ENCODE results near the gene CLK4. TPM values are rescaled to one million over a fixed set of nuclear protein-coding genes. Genes with fewer than 3 reads are reported as not detected.

CLK4 gene
- total RNA-seq, 5 donors from 2014 or later (not counting 1 experiment from before 2014, with no cell fraction given) = 83.2 to 93.5 (median 86.5) TPM

DNA sequence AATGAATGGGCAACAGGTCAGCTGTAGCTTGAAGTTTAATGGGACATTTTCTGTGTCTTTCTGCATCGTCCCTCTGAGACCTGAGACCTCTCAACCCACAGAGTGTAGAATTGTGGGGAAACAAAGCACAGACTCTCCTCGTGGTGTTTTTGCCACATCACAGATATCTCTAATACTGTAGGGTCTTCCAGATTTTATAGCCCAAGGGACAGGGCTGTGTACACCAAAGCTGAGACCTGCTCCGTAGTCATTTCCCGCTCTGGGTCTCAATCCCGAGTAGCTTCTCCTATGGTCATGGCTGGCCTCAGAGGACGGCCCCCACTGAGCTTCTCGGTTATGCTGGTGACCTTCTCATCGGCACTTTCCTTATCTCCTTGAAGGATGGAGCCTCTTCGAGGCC lies 14.9 kb upstream of the CLK4 start:
- no peaks in the 10 kb centered on the region for H3K9me3 Mint-ChIP-seq
- ATAC-seq (replicated peaks in 1 of 4) (no peak), DNase-seq (no peak)
- H3K4me3 Mint-ChIP-seq = no peak overlapping the region
- no peak overlapping the region for H3K27ac Mint-ChIP-seq
- ChIA-PET POLR2A (no interaction called here), CTCF (no interaction called here)
- Histone ChIP-seq H3K9me3 (no peaks in the 10 kb centered on the region), H3K4me3 (ENCODE audit: control insufficient read depth in 1 of 2, extremely low read depth in 1 of 2, low read length in 1 of 2) (no peak overlapping the region), H3K36me3 (ENCODE audit: control insufficient read depth in 2 of 2, extremely low read depth in 1 of 2, insufficient read depth in 1 of 2, low read length in 1 of 2) (no peaks in the 10 kb centered on the region), H3K27me3 (replicated peaks in 1 of 2; ENCODE audit: control insufficient read depth in 2 of 2, extremely low read depth in 1 of 2, insufficient read depth in 2 of 2, low read length in 1 of 2) (peaks cover 0 to 7% of the 10 kb centered on the region in 2 experiments), H3K4me1 (ENCODE audit: control insufficient read depth in 1 of 2, extremely low read depth in 1 of 2, insufficient read depth in 2 of 2, low read length in 2 of 2) (no peaks in the 10 kb centered on the region), H3K27ac (ENCODE audit: low read length) (no peak overlapping the region)
- no peaks in the 10 kb centered on the region for H3K36me3 Mint-ChIP-seq
- peaks cover 2 to 14% of the 10 kb centered on the region in 2 donors for H3K27me3 Mint-ChIP-seq
- peaks cover 0 to 2% (median 0%) of the 10 kb centered on the region in 3 donors for H3K4me1 Mint-ChIP-seq
- 69% methylated on average over 7 of the region's 9 CpGs for WGBS (ENCODE audit: insufficient coverage)

DNA sequence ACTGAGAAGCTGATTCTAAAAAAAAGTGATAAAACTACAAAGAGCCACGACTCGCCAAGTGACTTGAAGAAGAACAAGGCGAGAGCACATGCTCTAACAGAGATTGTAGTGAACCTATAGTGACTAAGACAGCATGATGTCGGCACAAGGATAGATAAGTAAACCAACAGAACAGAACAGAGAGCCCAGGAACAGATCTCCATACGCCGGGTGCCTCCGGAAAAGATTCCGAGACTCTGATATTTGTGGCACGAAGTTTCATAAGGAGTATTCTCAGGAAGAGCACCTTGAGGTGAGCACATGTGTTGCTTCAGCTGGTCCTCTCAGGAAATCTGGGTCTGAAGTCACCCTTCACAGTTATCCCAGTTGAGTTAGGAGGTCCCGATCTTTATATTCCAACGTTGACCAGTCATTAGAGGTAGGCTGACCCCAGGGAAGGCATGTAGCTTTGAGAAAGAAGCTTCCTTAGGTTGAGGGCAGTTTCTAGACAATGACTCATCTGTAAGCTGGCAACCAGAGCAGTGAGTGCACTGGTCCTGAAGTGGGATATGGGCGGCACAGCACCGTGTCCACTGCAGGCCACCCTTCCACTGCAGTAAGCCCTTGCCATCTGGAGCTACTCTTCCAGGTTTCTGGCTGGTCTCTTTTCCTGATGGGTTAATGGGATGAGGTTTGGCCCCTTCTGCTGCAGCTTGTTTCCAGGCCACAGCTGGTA lies 13.6 kb upstream of the CLK4 start:
- Histone ChIP-seq H3K4me3 (ENCODE audit: control insufficient read depth in 1 of 2, extremely low read depth in 1 of 2, low read length in 1 of 2) (no peak overlapping the region), H3K4me1 (ENCODE audit: control insufficient read depth in 1 of 2, extremely low read depth in 1 of 2, insufficient read depth in 2 of 2, low read length in 2 of 2) (no peaks in the 10 kb centered on the region), H3K27ac (ENCODE audit: low read length) (no peak overlapping the region), H3K9me3 (no peaks in the 10 kb centered on the region), H3K27me3 (replicated peaks in 1 of 2; ENCODE audit: control insufficient read depth in 2 of 2, extremely low read depth in 1 of 2, insufficient read depth in 2 of 2, low read length in 1 of 2) (peaks cover 0 to 7% of the 10 kb centered on the region in 2 experiments), H3K36me3 (ENCODE audit: control insufficient read depth in 2 of 2, extremely low read depth in 1 of 2, insufficient read depth in 1 of 2, low read length in 1 of 2) (no peaks in the 10 kb centered on the region)
- CTCF ChIA-PET = no interaction called here
- H3K4me1 Mint-ChIP-seq = peaks cover 0 to 2% (median 0%) of the 10 kb centered on the region in 3 donors
- H3K4me3 Mint-ChIP-seq = no peak overlapping the region
- DNase-seq (no peak), ATAC-seq (replicated peaks in 1 of 4) (no peak)
- no peak overlapping the region for H3K27ac Mint-ChIP-seq
- H3K27me3 Mint-ChIP-seq = peaks cover 2 to 14% of the 10 kb centered on the region in 2 donors
- no peaks in the 10 kb centered on the region for H3K36me3 Mint-ChIP-seq
- H3K9me3 Mint-ChIP-seq = no peaks in the 10 kb centered on the region
- POLR2A ChIA-PET = no interaction called here
- WGBS (ENCODE audit: insufficient coverage) = 95% methylated on average over 9 of the region's 13 CpGs

DNA sequence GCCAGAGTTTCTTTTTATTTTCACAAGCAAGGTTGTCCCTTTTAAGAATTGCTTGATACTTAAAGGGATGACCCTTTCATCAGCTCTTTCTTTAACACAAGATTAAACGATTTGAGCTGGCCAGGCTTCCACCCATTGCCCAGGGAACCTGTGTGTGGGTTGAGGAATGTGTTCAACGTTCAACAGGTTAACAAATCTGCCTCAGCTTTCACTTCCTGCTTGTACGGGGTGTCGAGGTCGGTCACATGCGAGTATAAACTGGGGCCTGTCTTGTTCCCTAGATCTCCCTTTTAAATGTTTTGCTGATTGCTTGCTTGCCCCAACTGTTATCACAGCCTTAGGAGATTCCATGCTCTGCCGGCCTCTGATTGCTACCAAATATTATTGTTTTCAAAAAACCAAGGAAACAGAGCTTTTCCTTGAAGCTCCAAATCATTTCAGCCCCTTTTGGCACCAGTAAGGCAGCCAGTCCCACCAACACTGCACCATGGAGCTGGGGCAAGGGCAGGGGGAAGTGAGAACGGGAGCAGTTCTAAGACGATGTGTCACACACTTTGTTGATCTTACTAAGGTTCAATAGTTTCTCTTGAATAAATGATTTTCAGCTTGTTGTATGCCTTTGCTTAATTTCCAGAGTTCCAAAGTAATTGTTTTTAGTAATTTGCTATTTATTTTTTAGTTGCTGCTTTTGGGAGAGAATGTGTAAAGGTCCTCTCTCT lies 10.7 kb upstream of the CLK4 start:
- no peak for ATAC-seq (replicated peaks in 1 of 4)
- POLR2A ChIA-PET = interaction anchor here (0.6 to 0.7 kb wide), 3 partner anchors 375 to 1687 kb away, joined by 3 read pairs; no protein-coding TSS in a partner anchor
- H3K36me3 ChIP-seq (ENCODE audit: control insufficient read depth in 2 of 2, extremely low read depth in 1 of 2, insufficient read depth in 1 of 2, low read length in 1 of 2) = no peaks in the 10 kb centered on the region

DNA sequence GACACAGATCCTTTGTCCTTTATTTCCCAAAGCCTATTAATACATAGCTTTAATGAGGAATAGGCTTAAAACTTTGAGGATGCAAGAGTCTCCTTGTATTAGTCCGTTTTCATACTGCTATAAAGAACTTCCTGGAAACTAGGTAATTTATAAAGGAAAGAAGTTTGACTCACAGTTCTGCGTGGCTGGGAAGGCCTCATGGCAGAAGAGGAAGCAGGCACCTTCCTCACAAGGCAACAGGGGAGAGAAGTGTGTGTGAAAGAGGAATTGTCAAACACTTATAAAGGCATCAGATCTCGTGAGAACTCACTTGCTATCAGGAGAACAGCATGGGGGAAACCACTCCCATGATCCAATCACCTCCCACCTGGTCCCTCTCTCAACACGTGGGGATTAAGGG lies 5.4 kb upstream of the CLK4 start:
- Histone ChIP-seq H3K4me3 (ENCODE audit: control insufficient read depth in 1 of 2, extremely low read depth in 1 of 2, low read length in 1 of 2) (no peak overlapping the region), H3K4me1 (ENCODE audit: control insufficient read depth in 1 of 2, extremely low read depth in 1 of 2, insufficient read depth in 2 of 2, low read length in 2 of 2) (peaks cover 0 to 5% of the 10 kb centered on the region in 2 experiments), H3K9me3 (no peaks in the 10 kb centered on the region), H3K27ac (ENCODE audit: low read length) (no peak overlapping the region), H3K27me3 (replicated peaks in 1 of 2; ENCODE audit: control insufficient read depth in 2 of 2, extremely low read depth in 1 of 2, insufficient read depth in 2 of 2, low read length in 1 of 2) (peaks cover 0 to 3% of the 10 kb centered on the region in 2 experiments), H3K36me3 (ENCODE audit: control insufficient read depth in 2 of 2, extremely low read depth in 1 of 2, insufficient read depth in 1 of 2, low read length in 1 of 2) (no peaks in the 10 kb centered on the region)
- Mint-ChIP-seq H3K4me1 (peaks cover 0 to 4% (median 2%) of the 10 kb centered on the region in 3 donors), H3K9me3 (no peaks in the 10 kb centered on the region), H3K27me3 (peaks cover 0 to 23% of the 10 kb centered on the region in 2 donors), H3K4me3 (no peak overlapping the region), H3K27ac (no peak overlapping the region), H3K36me3 (no peaks in the 10 kb centered on the region)
- CTCF ChIA-PET = no interaction called here
- ATAC-seq (replicated peaks in 1 of 4) (no peak), DNase-seq (no peak)
- POLR2A ChIA-PET = no interaction called here
- WGBS (ENCODE audit: insufficient coverage) = no CpG with 5 or more reads among the region's 4 CpGs

More for the DNA sequence above, 10.7 kb upstream of the CLK4 start:
- Histone ChIP-seq H3K4me1 (ENCODE audit: control insufficient read depth in 1 of 2, extremely low read depth in 1 of 2, insufficient read depth in 2 of 2, low read length in 2 of 2) (no peaks in the 10 kb centered on the region), H3K27ac (ENCODE audit: low read length) (no peak overlapping the region), H3K9me3 (no peaks in the 10 kb centered on the region), H3K27me3 (replicated peaks in 1 of 2; ENCODE audit: control insufficient read depth in 2 of 2, extremely low read depth in 1 of 2, insufficient read depth in 2 of 2, low read length in 1 of 2) (peaks cover 0 to 8% of the 10 kb centered on the region in 2 experiments), H3K4me3 (ENCODE audit: control insufficient read depth in 1 of 2, extremely low read depth in 1 of 2, low read length in 1 of 2) (no peak overlapping the region)
- CTCF ChIA-PET = interaction anchor here (0.6 kb wide), 2 partner anchors 12 to 98 kb away, joined by 3 to 7 read pairs; no protein-coding TSS in a partner anchor
- Mint-ChIP-seq H3K27ac (no peak overlapping the region), H3K9me3 (no peaks in the 10 kb centered on the region), H3K4me3 (no peak overlapping the region), H3K36me3 (no peaks in the 10 kb centered on the region), H3K27me3 (peaks cover 2 to 25% of the 10 kb centered on the region in 2 donors), H3K4me1 (peaks cover 0 to 2% (median 0%) of the 10 kb centered on the region in 3 donors)
- 71% methylated on average over 6 of the region's 9 CpGs for WGBS (ENCODE audit: insufficient coverage)
- no peak for DNase-seq

DNA sequence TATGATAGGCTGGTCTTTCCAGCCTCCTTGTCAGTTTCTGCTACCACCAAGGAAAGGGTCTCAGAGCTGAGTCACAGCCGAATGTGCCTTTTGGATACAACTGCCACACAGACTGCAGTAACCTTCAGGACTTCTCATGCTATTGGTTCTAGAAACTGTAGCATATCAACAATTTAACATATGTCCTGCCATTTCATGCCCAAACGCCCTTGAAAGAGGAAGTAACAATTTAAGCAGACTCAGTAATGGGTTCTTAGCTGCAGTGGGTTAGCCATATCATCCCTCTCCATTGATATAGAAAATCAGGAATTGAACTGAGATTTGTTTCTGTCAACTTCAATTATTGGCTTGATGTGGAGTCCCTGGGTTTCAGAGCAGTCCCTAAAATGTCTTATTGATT lies 4.1 kb upstream of the CLK4 start:
- Mint-ChIP-seq H3K4me3 (no peak overlapping the region), H3K27ac (no peak overlapping the region), H3K36me3 (no peaks in the 10 kb centered on the region), H3K27me3 (peaks cover 0 to 20% of the 10 kb centered on the region in 2 donors), H3K9me3 (no peaks in the 10 kb centered on the region), H3K4me1 (peaks cover under 1 to 4% (median 2%) of the 10 kb centered on the region in 3 donors)
- no peak overlapping the region for H3K4me3 ChIP-seq (ENCODE audit: control insufficient read depth in 1 of 2, extremely low read depth in 1 of 2, low read length in 1 of 2)
- no peak for DNase-seq
- CTCF ChIA-PET = no interaction called here
- ATAC-seq (replicated peaks in 1 of 4) = no peak
- POLR2A ChIA-PET = no interaction called here
- no peak overlapping the region for H3K27ac ChIP-seq (ENCODE audit: low read length)
- H3K9me3 ChIP-seq = no peaks in the 10 kb centered on the region
- WGBS (ENCODE audit: insufficient coverage) = 100% methylated on average over 1 of the region's 2 CpGs
- peaks cover 0 to 2% of the 10 kb centered on the region in 2 experiments for H3K27me3 ChIP-seq (replicated peaks in 1 of 2; ENCODE audit: control insufficient read depth in 2 of 2, extremely low read depth in 1 of 2, insufficient read depth in 2 of 2, low read length in 1 of 2)
- H3K4me1 ChIP-seq (ENCODE audit: control insufficient read depth in 1 of 2, extremely low read depth in 1 of 2, insufficient read depth in 2 of 2, low read length in 2 of 2) = peaks cover 2 to 7% of the 10 kb centered on the region in 2 experiments
- H3K36me3 ChIP-seq (ENCODE audit: control insufficient read depth in 2 of 2, extremely low read depth in 1 of 2, insufficient read depth in 1 of 2, low read length in 1 of 2) = no peaks in the 10 kb centered on the region

DNA sequence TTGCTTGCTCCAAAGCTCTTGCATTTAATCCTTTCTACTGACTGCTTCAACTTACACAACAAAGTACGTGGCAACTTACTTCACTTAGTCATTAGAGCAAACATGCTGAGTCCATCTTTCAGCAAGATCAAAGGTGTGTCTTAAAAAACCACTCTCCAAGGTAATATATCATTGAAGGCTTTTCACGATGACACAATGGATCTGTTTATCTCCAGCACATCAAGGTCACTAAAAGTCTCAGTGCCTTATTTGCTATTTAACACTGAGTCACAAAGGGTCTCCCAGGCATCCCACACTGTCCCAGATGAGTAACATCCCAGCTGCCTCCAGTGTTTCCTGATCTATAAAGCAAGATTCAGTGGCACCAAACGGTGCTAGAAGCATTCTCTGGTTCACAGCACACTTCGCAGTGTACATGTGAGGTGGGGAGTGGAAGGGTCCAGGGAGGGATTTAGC lies 3.7 kb upstream of the CLK4 start:
- ChIA-PET POLR2A (no interaction called here), CTCF (no interaction called here)
- peaks cover 7% of the 10 kb centered on the region in 2 experiments for H3K4me1 ChIP-seq (ENCODE audit: control insufficient read depth in 1 of 2, extremely low read depth in 1 of 2, insufficient read depth in 2 of 2, low read length in 2 of 2)
- DNase-seq = no peak
- H3K4me3 ChIP-seq (ENCODE audit: control insufficient read depth in 1 of 2, extremely low read depth in 1 of 2, low read length in 1 of 2) = no peak overlapping the region
- Mint-ChIP-seq H3K36me3 (no peaks in the 10 kb centered on the region), H3K4me1 (peaks cover 5 to 7% (median 7%) of the 10 kb centered on the region in 3 donors), H3K27ac (no peak overlapping the region), H3K4me3 (no peak overlapping the region), H3K9me3 (no peaks in the 10 kb centered on the region), H3K27me3 (peaks cover 0 to 20% of the 10 kb centered on the region in 2 donors)
- peaks cover 0 to 2% of the 10 kb centered on the region in 2 experiments for H3K27me3 ChIP-seq (replicated peaks in 1 of 2; ENCODE audit: control insufficient read depth in 2 of 2, extremely low read depth in 1 of 2, insufficient read depth in 2 of 2, low read length in 1 of 2)
- no peak for ATAC-seq (replicated peaks in 1 of 4)
- no peak overlapping the region for H3K27ac ChIP-seq (ENCODE audit: low read length)
- no peaks in the 10 kb centered on the region for H3K9me3 ChIP-seq
- WGBS (ENCODE audit: insufficient coverage) = 78% methylated on average over 3 of the region's 4 CpGs
- H3K36me3 ChIP-seq (ENCODE audit: control insufficient read depth in 2 of 2, extremely low read depth in 1 of 2, insufficient read depth in 1 of 2, low read length in 1 of 2) = no peaks in the 10 kb centered on the region
